ENCODE data around the gene CTAGE1.

The CTAGE1 gene, protein sequence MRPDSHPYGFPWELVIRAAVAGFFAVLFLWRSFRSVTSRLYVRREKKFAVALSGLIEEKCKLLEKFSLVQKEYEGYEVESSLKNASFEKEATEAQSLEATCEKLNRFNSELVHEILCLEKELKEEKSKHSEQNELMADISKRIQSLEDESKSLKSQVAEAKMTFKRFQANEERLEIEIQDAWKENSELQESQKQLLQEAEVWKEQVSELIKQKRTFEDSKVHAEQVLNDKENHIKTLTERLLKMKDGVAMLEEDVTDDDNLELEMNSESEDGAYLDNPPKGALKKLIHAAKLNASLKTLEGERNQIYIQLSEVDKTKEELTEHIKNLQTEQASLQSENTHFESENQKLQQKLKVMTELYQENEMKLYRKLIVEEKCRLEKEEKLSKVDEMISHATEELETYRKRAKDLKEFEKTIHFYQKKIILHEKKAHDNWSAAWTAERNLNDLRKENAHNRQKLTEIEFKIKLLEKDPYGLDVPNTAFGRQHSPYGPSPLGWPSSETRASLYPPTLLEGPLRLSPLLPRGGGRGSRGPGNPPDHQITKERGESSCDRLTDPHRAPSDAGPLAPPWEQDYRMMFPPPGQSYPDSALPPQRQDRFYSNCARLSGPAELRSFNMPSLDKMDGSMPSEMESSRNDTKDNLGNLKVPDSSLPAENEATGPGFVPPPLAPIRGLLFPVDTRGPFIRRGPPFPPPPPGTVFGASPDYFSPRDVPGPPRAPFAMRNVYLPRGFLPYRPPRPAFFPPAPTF

DNA sequence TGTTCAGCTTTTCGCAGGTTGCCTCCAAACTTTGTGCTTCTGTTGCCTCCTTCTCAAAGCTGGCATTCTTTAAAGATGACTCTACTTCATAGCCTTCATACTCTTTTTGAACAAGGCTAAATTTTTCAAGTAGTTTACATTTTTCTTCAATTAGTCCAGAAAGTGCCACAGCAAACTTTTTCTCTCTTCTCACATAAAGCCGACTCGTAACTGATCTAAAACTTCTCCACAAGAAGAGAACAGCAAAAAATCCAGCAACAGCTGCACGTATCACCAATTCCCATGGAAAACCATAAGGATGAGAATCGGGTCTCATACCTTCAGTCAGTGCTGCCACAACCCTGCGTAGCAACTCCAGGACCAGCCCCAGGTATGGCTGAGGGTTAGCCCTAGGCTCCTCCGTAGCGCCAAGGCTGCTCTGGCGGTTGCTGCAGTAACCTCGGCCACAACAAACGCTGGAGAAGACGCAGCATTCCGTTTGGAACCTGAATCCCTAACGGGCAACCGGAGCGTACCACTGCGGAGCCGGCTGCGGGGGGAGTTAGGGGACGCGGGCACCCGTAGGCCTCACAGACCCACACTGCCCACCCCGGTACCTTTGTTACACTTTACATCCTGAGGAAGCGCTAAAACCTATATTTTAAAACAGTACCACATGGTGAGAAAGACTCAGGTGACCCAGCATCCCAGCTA, at the start of gene CTAGE1:
Gene CTAGE1 (minus strand): TSS at position 420 of the 693 bp plus-strand sequence. CDS start 104 bp downstream, at position 316.
- TF ChIP-seq, protein P1, sequence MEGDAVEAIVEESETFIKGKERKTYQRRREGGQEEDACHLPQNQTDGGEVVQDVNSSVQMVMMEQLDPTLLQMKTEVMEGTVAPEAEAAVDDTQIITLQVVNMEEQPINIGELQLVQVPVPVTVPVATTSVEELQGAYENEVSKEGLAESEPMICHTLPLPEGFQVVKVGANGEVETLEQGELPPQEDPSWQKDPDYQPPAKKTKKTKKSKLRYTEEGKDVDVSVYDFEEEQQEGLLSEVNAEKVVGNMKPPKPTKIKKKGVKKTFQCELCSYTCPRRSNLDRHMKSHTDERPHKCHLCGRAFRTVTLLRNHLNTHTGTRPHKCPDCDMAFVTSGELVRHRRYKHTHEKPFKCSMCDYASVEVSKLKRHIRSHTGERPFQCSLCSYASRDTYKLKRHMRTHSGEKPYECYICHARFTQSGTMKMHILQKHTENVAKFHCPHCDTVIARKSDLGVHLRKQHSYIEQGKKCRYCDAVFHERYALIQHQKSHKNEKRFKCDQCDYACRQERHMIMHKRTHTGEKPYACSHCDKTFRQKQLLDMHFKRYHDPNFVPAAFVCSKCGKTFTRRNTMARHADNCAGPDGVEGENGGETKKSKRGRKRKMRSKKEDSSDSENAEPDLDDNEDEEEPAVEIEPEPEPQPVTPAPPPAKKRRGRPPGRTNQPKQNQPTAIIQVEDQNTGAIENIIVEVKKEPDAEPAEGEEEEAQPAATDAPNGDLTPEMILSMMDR (conservative IDR thresholded peaks at IDR 0.05; ENCODE audit: low read depth) = no peak
- DNase-seq (ENCODE audit: low spot score) = no peak
- ChIA-PET POLR2A (ENCODE audit: low non-redundant PET) (no interaction called here), CTCF (no interaction called here)
- no peak within 1 kb of the TSS for H3K27ac ChIP-seq

DNA sequence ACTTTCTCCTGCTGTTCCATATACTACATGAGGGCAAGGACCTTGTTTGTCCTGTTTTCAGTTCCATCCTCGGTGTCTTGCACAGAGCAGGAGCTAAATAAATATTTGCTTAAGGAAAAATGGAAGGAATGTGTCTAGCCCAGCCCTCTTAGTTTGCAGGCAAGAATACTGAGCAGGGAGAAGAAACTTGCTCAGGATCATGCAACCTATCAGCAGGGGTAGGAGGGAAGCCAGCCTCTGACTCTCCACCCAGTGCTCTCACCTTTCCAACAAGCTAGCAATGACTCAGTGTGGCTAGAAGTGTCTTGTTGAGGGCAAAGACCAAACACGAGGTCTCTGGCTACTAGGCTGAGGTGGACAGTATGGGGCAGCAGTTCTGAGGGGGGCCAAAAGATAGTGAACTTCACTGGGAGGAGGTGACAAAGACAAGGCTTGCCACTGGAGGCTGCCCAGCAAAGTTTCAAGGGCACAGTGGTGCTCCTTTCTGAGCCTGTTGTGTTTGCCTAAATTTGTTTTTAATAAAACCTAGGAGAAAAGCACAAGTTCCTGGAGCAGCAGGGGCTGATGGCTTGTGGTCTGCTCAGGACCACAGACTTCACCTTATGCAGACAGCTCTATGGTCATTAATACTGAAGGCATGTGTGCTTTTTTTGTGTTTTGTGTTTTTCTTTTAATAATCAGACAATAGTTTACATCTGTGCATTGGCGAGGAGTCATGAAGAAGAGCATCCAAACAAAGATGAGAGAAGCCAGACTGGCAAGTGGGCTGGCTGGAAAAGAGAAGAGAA, 49.1 kb upstream of the CTAGE1 start:
- CTCF ChIA-PET = no interaction called here
- TF ChIP-seq, protein P1 (conservative IDR thresholded peaks at IDR 0.05; ENCODE audit: low read depth) = no peak

DNA sequence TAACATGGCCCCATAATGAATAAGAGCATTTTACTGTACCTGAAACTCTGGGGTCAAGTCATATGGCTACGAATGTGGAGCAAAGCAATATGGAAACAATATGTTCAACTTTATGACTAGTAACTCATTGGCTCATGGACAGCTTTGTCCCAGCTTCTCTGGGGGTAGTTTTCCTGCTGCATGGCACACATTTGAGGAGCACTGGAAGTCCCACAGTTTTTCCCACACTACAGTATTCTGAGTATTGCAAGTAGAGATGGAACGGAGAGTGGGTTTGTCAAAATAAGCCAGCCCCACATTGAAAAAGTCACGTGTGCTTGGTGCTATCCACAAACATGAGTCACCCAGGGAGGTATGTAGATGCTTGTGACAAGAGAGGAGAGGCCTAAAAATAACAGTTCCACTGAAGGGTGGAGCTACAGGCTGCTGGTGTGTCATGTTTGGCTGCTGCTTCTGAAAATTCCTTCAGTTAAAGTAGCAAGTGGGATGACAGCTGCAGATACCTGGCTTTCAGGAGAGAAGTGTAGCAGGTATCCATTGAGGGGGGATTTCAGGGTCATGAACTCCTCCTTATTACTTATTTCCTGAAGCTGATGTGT, 48.2 kb upstream of the CTAGE1 start:
- TF ChIP-seq, protein P1 (conservative IDR thresholded peaks at IDR 0.05; ENCODE audit: low read depth) = no peak
- POLR2A ChIA-PET (ENCODE audit: low non-redundant PET) = no interaction called here
- peak overlapping the region; percentile 15; the same call in 1 of the 2 replicates for H3K27ac ChIP-seq
- CTCF ChIA-PET = no interaction called here
- DNase-seq (ENCODE audit: low spot score) = peak; percentile 84

More for the DNA sequence above, 49.1 kb upstream of the CTAGE1 start:
- POLR2A ChIA-PET (ENCODE audit: low non-redundant PET) = no interaction called here
- peak; percentile 39 for DNase-seq (ENCODE audit: low spot score)
- H3K27ac ChIP-seq = peak overlapping the region; percentile 91

DNA sequence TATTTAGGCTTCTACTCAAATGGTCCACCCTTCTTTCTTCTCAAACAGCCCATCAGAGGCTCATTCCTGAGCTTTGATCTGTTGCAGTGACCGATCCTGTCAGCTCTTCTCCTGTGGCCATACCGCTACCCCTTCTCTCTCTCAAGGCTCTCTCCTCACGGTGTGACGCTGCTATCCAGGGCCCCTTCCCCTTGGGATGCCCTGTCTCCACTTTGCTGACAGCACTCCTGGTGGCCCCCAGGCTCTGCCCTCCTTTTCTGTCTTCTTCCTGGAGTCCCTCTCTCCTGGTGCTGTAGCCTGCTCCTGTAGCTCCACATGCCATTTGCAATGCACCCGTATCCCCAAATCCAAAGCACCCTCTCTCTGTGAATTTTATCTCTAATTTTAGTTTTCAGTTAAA, 45.4 kb upstream of the CTAGE1 start:
- DNase-seq (ENCODE audit: low spot score) = no peak
- POLR2A ChIA-PET (ENCODE audit: low non-redundant PET) = no interaction called here
- TF ChIP-seq, protein P1 (conservative IDR thresholded peaks at IDR 0.05; ENCODE audit: low read depth) = no peak
- CTCF ChIA-PET = no interaction called here
- H3K27ac ChIP-seq = no peak overlapping the region

DNA sequence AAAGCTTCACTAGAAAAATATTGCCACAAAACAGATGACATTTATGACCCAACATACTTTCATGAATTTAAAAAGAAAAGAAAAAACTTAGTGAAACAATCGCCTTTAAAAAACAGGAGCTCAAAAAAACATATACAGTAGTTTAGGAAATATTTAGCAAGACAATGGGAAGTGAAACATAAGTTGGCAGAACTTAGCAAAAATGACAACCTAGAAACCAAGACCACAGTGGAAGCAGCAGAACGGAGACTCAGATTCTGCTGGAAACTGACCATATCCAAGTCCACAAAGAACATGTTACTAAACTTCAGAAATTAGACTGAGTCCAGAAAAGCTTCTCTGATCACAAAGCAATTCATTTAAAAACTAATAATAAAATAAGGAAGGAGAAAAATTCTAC, 41.8 kb upstream of the CTAGE1 start:
- no peak overlapping the region for H3K27ac ChIP-seq
- ChIA-PET CTCF (interaction anchor here (0.6 to 0.7 kb wide), 2 partner anchors 288 to 1140 kb away, joined by 3 read pairs; no protein-coding TSS in a partner anchor), POLR2A (ENCODE audit: low non-redundant PET) (no interaction called here)
- TF ChIP-seq, protein P1 (conservative IDR thresholded peaks at IDR 0.05; ENCODE audit: low read depth) = no peak
- DNase-seq (ENCODE audit: low spot score) = no peak

All from RWPE1 (cell line).